HG03469 (cell line): ENCODE measurements around the gene IL3.

ENCODE experiments used
- ATAC-seq: cut with Tn5 transposase; IDR thresholded peaks from one replicate; pipeline ENCODE4 v1.9.1; 2021; ENCODE audit warnings: mild to moderate bottlenecking, moderate library complexity, moderate number of reproducible peaks; ENCODE audit not compliant: unreplicated experiment

Gene IL3, protein sequence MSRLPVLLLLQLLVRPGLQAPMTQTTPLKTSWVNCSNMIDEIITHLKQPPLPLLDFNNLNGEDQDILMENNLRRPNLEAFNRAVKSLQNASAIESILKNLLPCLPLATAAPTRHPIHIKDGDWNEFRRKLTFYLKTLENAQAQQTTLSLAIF

DNA sequence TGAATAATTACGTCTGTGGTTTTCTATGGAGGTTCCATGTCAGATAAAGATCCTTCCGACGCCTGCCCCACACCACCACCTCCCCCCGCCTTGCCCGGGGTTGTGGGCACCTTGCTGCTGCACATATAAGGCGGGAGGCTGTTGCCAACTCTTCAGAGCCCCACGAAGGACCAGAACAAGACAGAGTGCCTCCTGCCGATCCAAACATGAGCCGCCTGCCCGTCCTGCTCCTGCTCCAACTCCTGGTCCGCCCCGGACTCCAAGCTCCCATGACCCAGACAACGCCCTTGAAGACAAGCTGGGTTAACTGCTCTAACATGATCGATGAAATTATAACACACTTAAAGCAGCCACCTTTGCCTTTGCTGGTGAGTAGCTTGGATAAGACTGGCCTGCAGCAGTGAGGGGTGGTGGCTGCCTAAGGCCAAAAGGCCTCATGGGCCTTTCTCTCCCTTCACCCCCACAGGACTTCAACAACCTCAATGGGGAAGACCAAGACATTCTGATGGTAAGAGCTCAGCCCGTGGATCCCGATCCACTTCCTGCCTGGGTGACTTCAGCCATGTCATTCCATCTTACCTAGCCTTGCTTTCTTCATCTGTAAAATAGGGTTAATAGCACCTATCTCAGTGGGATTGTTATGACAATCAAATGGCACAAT, at the start of gene IL3:
Gene IL3 (plus strand): TSS at position 155 of the 661 bp plus-strand sequence. CDS start 52 bp downstream, at position 207.
- ATAC-seq: no peak

DNA sequence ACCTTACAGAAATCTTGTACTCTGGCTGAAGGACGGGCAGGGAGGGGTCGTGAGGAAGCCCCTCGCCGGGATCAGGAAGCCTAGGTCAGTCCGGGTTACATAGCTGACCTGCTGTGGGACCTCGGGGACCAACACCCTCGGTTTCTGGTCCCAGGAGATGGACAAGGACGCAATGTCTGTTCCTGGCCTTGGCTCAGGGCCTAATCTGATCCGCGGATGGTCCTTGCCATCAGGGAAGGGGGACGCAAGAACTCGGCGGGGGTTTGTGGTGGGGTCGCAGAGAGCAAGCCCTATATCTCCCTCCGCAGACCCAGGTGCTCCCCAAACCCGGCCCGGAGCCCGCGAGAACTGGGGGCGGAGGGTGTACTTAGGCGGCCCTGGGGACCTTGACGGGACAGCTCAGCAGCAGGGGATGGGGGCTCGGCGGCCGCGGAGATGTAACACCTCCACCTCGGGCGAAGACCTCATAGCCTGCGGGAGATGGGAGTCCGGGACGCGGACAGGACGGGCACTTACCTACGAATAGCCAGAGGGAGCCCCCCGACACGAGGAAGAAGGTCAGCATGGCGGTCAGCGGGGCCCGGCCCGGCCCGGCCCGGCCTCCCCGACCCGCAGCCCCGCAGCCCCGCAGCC, 49.4 kb upstream of the IL3 start:
- no peak for ATAC-seq

GRCh38 chr5:132011622-132012343, 48.7 kb upstream of the IL3 start, which contains the start of gene ACSL6:
TSS of gene ACSL6 (minus strand) at chr5:132011658. CDS start at chr5:132011553, 105 bp downstream.
- ATAC-seq: no peak

DNA sequence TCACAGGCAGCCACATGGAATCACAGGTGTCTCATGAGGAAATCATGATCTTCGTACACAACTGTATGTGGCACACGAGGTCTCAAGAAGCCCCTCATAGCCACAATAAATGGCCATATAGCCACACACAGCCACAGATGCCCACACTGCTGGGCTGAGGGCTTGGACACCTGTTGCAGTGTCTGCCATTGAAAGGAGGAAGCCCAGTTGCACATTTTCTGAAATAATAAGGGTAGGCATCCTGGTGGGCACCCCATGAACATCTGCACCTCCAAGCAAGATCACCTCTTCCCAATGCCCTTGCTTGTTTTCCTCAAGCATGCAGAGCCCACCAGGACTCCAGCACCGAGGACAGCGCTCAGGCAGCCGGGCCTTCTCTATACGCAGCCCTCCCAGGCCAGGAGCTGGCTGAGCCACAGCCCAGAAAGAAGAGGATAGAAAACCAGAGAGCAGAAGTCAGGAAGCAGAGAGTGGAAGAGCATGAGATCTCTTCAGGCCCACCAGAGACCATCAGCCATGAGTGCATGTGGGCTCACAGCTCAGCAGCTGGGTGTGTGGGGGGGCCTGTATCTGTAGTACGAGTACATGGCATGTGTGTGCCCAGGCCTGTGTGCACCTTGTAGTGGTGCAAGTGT, 48.0 kb upstream of the IL3 start:
- no peak for ATAC-seq

DNA sequence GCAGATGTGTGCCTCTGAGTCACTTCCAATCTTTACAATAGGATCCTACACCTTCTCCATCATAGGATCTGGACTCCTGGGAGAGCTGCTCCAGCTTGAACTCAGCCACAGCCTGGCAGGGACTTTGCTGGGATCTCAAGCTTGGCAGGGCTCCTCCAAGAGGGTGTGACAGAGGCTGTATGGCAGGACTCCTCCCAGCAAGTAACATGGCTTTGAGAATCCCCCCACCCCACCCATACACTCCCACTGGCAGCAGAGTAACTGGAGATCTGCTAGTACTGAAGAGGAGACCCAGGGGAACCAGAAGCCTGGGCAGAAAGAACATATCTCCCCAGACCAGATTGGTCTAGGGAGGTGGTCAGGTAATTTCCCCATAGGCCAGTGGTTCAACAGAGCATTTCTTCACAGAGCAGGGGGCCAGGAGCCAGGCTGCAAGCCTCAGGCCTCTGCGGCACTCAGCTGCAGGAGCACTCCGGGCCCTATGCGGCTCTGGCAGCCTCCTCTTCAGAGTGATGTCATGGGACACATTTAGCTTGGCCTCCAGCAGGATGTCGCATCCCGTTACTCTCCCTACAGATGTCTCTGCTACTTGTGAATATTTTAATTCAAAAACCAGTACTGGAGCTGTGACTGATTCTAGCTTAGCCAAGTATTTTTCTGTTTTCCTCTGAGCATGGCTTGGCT, 47.3 kb upstream of the IL3 start:
- ATAC-seq: no peak

GRCh38 chr5:132013711-132014110, 46.7 kb upstream of the IL3 start:
- ATAC-seq: no peak

DNA sequence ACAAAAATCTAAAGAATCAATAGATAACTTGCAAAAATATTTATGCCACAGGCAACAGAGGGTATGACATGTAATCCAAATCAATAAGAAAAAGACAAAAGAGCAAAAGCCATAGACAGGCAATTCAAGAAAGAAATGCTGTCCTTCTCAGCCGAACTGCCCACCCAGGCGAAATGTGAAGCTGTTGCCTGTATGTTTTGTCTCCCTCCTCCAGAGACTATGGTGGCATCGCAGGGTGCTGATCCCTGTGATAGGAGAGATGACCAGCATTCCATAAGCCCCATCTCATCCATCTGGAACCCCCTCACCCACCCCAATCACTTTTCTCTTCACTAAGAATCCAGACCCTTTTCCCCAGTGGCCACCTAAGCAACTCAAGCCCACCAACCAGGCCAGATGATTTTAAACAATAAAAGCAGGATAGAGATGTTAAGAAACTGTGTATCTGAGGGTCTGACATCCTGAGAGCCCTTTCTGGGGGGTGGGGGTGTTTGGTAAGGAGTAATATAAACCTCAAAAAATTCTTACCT, 43.7 kb upstream of the IL3 start:
- ATAC-seq: no peak

DNA sequence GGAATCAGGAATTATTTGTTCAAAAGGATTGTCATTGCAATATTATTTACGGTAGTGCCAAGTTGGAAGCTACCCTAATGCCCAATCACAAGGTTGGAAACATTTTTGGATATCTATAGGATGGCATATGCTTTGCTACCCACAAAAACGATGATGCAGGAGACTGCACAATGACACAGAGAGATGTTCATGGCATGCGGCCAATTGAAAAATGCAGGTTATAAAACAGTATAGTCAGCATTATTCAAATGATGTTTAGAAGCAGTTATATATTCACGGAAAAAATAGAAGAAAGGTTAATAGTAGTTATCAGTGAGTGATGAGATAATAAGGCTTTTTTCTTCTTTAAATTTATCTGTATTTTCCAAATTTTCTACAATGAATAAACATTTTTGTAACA, 43.1 kb upstream of the IL3 start:
- no peak for ATAC-seq

- ATAC-seq: no peak
Observed at GRCh38 chr5:132017738-132018625, 42.5 kb upstream of the IL3 start.

GRCh38 chr5:132019337-132019736, 41.1 kb upstream of the IL3 start:
- no peak for ATAC-seq

GRCh38 chr5:132019857-132020555, 40.4 kb upstream of the IL3 start:
- peak; percentile 97 for ATAC-seq

DNA sequence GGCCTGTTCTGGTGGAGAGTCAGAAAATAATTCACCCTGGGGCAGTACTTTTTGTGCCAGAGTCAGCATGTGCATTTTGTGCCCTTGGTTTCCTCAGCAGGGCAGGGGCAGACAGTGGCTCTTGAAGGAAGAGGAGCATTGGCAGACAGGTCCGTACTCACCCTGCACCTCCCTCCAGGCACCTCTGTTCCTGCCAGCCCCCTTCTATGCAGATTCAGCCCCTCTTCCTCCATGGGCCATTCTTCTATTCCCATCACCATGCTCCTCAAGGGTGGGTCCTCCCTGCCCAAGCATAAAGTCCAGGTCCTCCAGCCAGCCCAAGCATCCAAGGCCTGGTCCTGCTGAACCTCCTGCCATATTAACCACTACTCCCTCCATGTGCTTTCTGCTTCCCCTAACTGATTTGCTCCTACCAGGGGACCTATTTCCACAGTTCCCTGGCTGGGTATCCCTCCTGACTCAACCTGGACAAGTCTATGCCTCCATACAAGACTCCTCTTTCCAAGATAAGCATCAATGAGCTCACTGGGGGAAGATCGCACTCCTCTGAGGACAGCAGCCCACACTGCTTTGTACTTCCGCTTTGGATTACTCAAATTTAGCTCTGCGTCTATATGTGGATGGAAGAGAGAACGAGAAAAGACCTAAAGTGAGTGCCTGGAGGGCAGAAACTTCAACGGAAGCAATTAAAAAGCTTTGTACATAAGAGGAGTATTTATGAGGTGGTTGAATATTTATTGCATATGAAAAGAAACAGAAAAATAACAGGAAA, 39.7 kb upstream of the IL3 start:
- ATAC-seq: peak; percentile 10

GRCh38 chr5:132021654-132022053, 38.8 kb upstream of the IL3 start:
- no peak for ATAC-seq

GRCh38 chr5:132022737-132023136, 37.7 kb upstream of the IL3 start:
- no peak for ATAC-seq

DNA sequence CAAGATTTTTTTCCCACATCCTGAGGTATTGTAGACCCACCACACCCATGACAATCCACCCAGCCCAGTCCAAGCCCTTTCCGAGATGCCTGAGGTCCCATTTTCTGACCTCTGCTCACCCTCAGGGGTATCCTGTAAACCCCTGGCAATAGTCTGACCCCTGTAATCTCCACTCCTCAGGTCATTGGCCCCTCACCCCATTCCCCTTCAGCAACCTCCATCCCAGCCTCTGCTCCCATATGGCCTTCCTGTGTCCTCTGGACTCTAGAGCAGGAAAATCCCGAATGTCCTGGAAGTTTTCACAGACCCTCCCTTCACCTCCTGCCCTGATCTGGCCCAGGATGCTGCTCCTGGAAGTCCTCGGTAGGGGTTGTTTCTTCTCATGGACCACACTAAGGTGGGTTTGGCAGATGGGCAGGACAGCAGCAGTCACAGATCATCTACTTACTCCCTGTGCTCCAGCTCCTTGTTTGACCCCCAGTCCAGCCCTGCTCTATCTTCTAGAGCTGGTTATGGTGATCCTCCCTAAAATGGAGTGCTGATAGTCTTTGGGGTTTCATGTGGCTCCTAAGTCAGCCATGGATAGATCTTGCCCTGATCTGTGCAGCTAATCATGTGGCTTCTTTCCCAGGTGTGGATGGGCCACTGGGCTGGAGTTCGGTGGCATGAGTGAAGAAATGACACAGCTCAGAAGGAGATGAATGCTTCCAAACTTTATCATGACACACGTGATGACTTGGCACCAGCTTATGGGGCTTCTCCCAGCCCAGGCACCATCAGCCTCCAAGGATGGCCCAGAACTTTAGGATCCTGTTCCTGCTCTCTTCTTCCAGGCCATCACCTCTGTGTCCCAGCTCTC, 37.0 kb upstream of the IL3 start:
- ATAC-seq: no peak

DNA sequence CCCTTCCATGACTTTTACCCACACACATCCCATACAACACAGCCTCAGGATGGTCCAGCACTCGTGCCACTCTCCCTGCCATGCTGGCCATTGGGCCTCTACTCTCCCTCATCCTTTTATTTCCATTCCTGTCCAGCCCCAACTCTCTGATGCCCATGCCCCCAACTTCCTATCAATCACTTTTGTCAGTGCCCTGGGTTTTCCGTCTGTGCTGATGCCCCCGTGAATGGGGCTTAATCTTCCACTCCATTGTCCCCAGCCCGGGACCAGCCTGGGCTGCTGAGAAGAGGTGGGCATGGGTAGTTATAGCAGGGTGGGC, 36.4 kb upstream of the IL3 start:
- no peak for ATAC-seq

- ATAC-seq: no peak
Observed at GRCh38 chr5:132024789-132025402, 35.6 kb upstream of the IL3 start.
